Measurements from ENCODE around the gene PTPRG.

The PTPRG gene

GRCh38 chr3:61771976-61772375 is 210.6 kb downstream of the PTPRG start:
- DNase-seq: no peak

GRCh38 chr3:61772456-61772855 is 211.1 kb downstream of the PTPRG start:
- no peak for DNase-seq

GRCh38 chr3:61774279-61774890 is 213.0 kb downstream of the PTPRG start:
- DNase-seq: no peak

DNA sequence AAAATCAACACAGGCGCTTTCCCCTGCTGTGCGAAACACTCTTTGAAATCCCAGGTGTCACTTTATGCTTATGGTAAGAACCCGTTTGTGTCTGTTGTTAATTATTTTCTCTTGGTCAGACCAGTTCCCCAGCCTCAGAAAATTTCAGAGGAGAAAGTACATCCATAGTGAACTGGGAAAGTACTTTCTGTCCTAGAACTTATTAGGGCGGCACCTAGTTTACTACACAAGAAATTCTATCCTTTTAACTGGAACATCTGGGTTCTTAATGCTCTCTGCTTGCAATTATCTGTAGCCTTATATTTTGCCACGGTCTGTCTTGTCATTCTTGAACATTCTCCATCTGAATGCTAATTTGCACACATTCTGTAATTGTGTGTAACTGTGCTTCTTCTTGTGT is 215.0 kb downstream of the PTPRG start:
- no peak for DNase-seq

- no peak for DNase-seq
Observed at GRCh38 chr3:61777483-61777882, 216.1 kb downstream of the PTPRG start.

DNA sequence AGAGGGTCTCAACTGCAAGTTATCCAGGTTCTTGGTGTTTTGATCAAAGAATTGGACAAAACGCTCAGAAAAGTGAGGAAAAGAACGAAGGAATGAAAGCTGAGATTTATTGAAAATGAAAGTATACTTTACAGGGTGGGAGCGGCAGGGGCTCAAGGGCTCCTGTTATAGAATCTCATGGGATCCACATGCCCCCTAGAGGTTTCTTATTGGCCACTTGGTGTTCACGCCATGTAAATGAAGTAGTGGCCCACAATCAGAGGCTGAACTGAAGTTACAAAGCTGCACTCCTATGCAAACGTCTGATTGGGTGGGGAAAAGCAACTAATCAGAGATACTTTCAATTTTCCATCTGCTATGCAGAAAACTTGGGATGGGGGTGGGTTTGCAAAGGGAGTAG is 216.7 kb downstream of the PTPRG start:
- no peak for DNase-seq

- DNase-seq: no peak
Observed at GRCh38 chr3:61780016-61780415, 218.6 kb downstream of the PTPRG start.

- no peak for DNase-seq
Observed at GRCh38 chr3:61780455-61781228, 219.3 kb downstream of the PTPRG start.

DNA sequence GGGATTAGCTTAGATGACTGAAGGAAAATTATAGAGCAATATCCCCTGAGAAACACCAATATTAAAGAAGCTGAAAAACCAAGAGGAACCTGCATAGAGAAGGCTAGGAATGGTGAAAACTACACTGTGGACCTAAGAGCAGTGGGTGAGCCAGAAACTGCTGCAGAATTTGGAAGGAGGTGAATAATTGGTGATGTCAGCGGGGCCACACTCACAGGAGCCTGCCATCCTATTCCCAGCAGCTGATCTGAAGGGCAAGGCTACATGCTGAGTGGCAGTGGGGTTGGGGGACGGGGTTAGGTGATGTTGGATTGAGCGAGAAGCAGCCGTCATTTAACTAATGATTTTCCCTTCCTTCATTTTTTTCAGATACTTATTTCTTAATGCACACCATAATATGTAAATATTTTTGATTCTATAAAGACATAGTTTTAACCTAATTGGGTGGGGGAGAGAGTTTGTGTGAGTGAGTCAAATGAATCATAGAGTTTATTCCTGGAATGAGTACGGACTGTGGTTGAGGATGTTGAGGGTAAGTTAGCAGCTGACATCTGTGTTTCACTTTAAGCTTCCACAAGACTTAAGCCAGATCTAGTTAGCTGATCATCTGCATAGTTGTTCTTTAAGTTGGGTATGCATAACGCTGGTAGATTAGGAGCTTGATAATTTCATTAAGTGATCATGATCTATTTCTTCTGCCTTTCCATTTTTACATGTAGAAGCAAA is 222.8 kb downstream of the PTPRG start:
- DNase-seq: no peak

- DNase-seq: no peak
Observed at GRCh38 chr3:61788623-61789507, 227.5 kb downstream of the PTPRG start.

DNA sequence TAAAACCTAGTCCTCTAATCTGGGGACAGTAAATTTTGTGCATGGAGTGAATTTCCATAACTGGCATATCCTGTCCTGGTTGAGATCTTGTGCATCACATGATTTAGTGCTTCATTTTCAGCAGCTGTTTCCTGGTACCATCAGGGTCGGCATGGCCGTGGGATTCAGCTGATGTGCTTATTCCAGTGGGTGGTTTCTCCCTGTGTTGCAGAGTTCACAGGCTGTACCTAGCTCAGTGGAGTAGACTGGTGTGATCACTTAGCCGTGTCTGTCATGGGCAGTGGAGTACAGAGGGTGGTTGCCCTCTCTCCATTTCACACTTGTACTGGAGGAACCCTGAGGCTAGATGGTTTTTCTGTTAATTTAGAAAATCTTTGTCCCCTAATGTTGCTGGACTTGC is 228.5 kb downstream of the PTPRG start:
- DNase-seq: no peak

DNA sequence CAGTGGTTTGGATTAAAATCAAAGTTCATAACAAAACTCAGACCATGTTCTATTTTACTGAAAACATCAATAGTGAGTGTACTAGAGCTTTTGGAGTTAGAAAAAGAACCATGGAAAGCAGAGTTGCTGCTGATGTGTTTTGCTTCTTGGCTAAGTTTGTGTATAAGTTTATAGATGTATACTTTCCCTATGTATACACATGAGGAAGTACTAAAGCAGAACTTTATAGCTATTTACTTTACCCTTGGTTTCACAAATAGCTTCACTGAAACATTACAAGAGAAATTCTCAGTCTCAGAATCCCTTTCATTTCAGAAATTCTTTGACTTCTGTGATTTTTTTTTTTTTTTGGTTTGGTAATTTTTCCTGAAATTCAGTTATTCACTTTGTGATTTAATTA is 229.0 kb downstream of the PTPRG start:
- DNase-seq: no peak

DNA sequence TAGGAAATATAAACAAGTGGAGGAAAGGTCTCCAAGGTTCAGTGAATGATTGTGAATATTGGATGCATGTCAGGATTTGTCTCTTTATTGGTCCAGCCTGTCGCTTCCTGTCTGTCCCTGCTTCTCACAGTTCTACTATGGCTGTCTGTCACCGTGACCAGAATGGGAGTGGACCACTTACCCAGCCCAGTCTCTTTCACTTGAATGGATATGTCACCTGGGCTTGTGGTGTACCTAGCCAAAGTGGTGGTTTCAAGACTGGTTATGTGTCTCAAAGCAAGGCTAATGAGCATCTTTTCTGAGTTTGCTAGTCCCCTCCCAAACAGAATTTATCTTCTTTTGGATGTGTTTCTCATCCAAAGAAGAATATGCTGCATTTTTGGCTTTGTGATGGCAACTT is 231.7 kb downstream of the PTPRG start:
- DNase-seq: no peak

DNA sequence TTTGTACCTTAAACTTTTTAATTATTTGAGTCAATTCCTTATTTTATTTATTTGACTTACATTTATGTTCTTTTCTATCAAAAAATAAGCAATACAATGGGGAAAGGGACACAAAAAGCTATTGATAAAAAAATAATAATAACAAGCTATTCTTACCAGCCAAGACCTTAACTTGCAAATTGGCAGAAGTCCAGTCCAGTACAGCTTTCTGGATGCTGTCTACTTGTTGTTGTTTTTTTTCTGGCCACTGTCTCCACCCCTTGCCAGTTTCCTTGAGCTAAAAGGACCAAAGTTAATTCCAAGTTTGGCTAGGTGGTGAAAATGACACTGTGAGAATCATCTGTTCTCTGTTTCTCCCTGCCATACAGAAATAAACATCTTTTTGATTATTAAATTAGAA is 232.2 kb downstream of the PTPRG start:
- DNase-seq: no peak

GRCh38 chr3:61794341-61794740 is 233.0 kb downstream of the PTPRG start:
- no peak for DNase-seq

GRCh38 chr3:61794961-61795360 is 233.6 kb downstream of the PTPRG start:
- DNase-seq: no peak

GRCh38 chr3:61796088-61796680 is 234.8 kb downstream of the PTPRG start:
- no peak for DNase-seq

- DNase-seq: no peak
Observed at GRCh38 chr3:61796911-61797310, 235.5 kb downstream of the PTPRG start.

DNA sequence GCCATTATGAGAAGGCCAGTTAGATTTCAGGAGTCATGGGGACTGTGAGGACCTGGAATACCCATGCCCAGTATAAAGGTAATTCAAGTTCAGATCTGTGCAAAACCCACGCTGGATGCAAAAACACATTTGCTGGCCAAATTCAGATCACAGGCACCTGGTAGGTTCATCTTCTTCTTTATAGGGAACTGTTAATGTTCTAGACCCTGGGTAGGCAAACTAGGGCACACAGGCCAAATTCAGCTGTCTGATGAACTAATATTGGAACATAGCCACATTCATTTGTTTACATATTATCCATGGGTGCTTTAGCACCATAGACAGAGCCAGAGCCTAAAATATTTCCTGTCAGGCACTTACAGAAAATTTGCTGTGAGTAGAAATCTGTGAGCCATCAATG is 241.4 kb downstream of the PTPRG start:
- no peak for DNase-seq

- no peak for DNase-seq
Observed at GRCh38 chr3:61803983-61804382, 242.6 kb downstream of the PTPRG start.

- DNase-seq: no peak
Observed at GRCh38 chr3:61804782-61805181, 243.4 kb downstream of the PTPRG start.

DNA sequence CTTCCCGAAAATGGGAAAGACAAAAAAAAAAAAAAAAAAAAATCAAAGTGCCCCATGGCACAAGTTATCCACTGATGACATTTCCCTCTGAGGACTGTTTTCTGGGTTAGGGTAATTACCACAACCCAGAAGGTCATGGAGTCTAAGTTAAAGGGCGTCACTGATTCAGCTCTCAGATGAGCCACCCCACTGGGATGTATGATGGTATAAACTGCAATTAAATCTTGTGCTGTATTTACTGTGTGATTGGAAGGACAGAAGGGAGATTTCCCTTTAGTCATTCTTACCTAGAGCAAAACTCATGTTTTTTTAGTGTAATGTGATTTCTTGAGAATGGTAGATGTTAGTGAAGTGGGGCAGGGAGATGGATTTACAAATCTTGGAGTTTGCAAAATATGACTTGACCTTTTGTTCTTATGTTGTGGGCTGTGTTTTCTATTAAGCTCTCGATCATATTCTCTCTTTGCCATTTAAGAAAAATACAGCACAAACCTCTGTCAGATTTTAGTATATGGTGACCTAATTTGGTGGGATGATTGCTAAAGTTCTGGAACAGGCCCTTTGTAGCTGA is 244.2 kb downstream of the PTPRG start:
- no peak for DNase-seq

All from GF-D8 (cell line).